GM12878 (cell line): ENCODE data around the gene SPAG9. TPM values are rescaled to one million over a fixed set of nuclear protein-coding genes. Genes with fewer than 3 reads are reported as not detected.

Source experiments
- ATAC-seq: fragments of 200-7000 bp; cut with Tn5 transposase; 3 replicates; pipeline ENCODE4 v1.9.1; 2020; ENCODE audit warnings: mild to moderate bottlenecking, moderate library complexity
- BruUV-seq: library from RNA; stranded (reverse); fragments of 400-500 nt; replicated peaks from 2 replicates; lab custom pipeline; 2021; lab: Mats Ljungman, UMichigan
- CTCF ChIA-PET: fragments of 300-600 bp; sonication (Branson Sonifier 250); formaldehyde crosslinking; extraction: SDS; loops from one replicate; lab custom pipeline; 2021; ENCODE audit warnings: inconsistent platforms; lab: Yijun Ruan, JAX
- POLR2A ChIA-PET: fragments of 350-600 bp; formaldehyde crosslinking; extraction: SDS; loops from one replicate; lab custom pipeline; 2021; ENCODE audit warnings: inconsistent platforms; lab: Charles Lee
- RAD21 ChIA-PET: fragments of 300-600 bp; sonication (Branson Sonifier 250); formaldehyde crosslinking; loops from one replicate; lab custom pipeline; 2023; ENCODE audit warnings: antibody characterized with exemption; ENCODE audit not compliant: unreplicated experiment; lab: Charles Lee
- SMC1A ChIA-PET: fragments of 300-600 bp; sonication (Branson Sonifier 250); formaldehyde crosslinking; loops from one replicate; lab custom pipeline; 2023; ENCODE audit not compliant: unreplicated experiment, uncharacterized antibody; lab: Charles Lee
- DNase-seq: peaks from one replicate; pipeline ENCODE4 v3.0.0-alpha.2; 2011; ENCODE audit warnings: low read depth, low spot score
- FAIRE-seq: peaks from 3 replicates; lab custom pipeline; 2011; peaks lifted over from hg19 to GRCh38; lab: Jason Lieb, UNC
- H2AFZ ChIP-seq: 2 replicates; pipeline ENCODE4 v1.6.0; 2011; ENCODE audit warnings: low read depth, low read length, control low read depth; ENCODE audit not compliant: control insufficient read depth
- H3K27ac ChIP-seq: 2 replicates; pipeline ENCODE4 v1.5.1; 2011; ENCODE audit warnings: control low read depth; ENCODE audit not compliant: control insufficient read depth, insufficient read depth
- H3K27me3 ChIP-seq, 2 experiments: replicated peaks in 1 of 2; 2 replicates each; pipeline versions ENCODE4 v1.6.0 to v1.6.1; 2011; ENCODE audit warnings: low read length in 1 of 2; ENCODE audit not compliant: control insufficient read depth in 2 of 2, insufficient read depth in 2 of 2
- H3K36me3 ChIP-seq, 2 experiments: 2 replicates each; pipeline ENCODE4 v1.5.1; 2011; ENCODE audit warnings: low read length in 1 of 2; ENCODE audit not compliant: control insufficient read depth in 2 of 2, insufficient read depth in 2 of 2
- H3K4me1 ChIP-seq: 2 replicates; pipeline ENCODE4 v1.6.1; 2011; ENCODE audit warnings: mild to moderate bottlenecking, low read length, moderate library complexity, mixed read lengths; ENCODE audit not compliant: control insufficient read depth, insufficient read depth
- H3K4me2 ChIP-seq: 2 replicates; pipeline ENCODE4 v1.6.0; 2011; ENCODE audit warnings: control low read depth; ENCODE audit not compliant: control insufficient read depth, insufficient read depth
- H3K4me3 ChIP-seq: fragments of 200-600 bp; sonication (generic); 2 replicates; pipeline ENCODE4 v1.5.1; 2016
- H3K79me2 ChIP-seq: 2 replicates; pipeline ENCODE4 v1.6.0; 2011; ENCODE audit warnings: low read length; ENCODE audit not compliant: control insufficient read depth, insufficient read depth
- H3K9ac ChIP-seq: 2 replicates; pipeline ENCODE4 v1.8.0; 2011; ENCODE audit warnings: low read length, control low read depth, mixed read lengths; ENCODE audit not compliant: control insufficient read depth, insufficient read depth
- H3K9me3 ChIP-seq: replicated peaks from 3 replicates; pipeline ENCODE4 v1.5.1; 2011; ENCODE audit warnings: mild to moderate bottlenecking, low read length; ENCODE audit not compliant: control insufficient read depth, insufficient read depth
- H4K20me1 ChIP-seq: 2 replicates; pipeline ENCODE4 v1.6.0; 2011; ENCODE audit not compliant: control insufficient read depth, insufficient read depth
- ATF7 ChIP-seq: fragments of 450-650 bp; IDR thresholded peaks from 2 replicates; pipeline ENCODE4 v1.6.1; 2016; ENCODE audit warnings: low read depth, mild to moderate bottlenecking
- BHLHE40 ChIP-seq, 2 experiments: fragments of 450-650 bp in 1 of 2; IDR thresholded peaks; 2 replicates each; pipeline ENCODE4 v1.6.1; 2011 to 2017; ENCODE audit warnings: low read depth in 2 of 2, borderline replicate concordance in 1 of 2, improper control_type of control experiment in 1 of 2, low read length in 1 of 2, mild to moderate bottlenecking in 1 of 2
- BMI1 ChIP-seq: fragments of 450-650 bp; IDR thresholded peaks from 2 replicates; pipeline ENCODE4 v1.6.1; 2016; ENCODE audit warnings: mild to moderate bottlenecking, moderate library complexity, borderline replicate concordance
- HDAC6 ChIP-seq: fragments of 200-600 bp; sonication (generic); IDR thresholded peaks from one replicate; pipeline ENCODE4 v1.8.0; 2017; ENCODE audit warnings: antibody characterized with exemption; ENCODE audit not compliant: unreplicated experiment
- JUND ChIP-seq: IDR thresholded peaks from 2 replicates; pipeline ENCODE4 v1.6.1; 2012; ENCODE audit warnings: low read depth, mild to moderate bottlenecking, low read length, improper control_type of control experiment, moderate library complexity
- NR2C1 ChIP-seq: fragments of 450-650 bp; IDR thresholded peaks from 2 replicates; pipeline ENCODE4 v1.6.1; 2017; ENCODE audit warnings: antibody characterized with exemption, mild to moderate bottlenecking, moderate library complexity
- NR2C2 ChIP-seq: IDR thresholded peaks from 2 replicates; pipeline ENCODE4 v1.6.1; 2011; ENCODE audit warnings: borderline replicate concordance, low read depth; ENCODE audit not compliant: control insufficient read depth, insufficient read length
- POLR2AphosphoS5 ChIP-seq: IDR thresholded peaks from 2 replicates; pipeline ENCODE4 v1.6.1; 2011; ENCODE audit warnings: mild to moderate bottlenecking, low read length, inconsistent platforms
- RCOR1 ChIP-seq: conservative IDR thresholded peaks from 2 replicates; pipeline ENCODE4 v1.6.1; 2012; ENCODE audit warnings: low read depth, low read length, improper control_type of control experiment
- RFX5 ChIP-seq: IDR thresholded peaks from 2 replicates; pipeline ENCODE4 v1.6.1; 2011; ENCODE audit warnings: low read depth, low read length, improper control_type of control experiment
- SREBF2 ChIP-seq: IDR thresholded peaks from 2 replicates; pipeline ENCODE4 v1.6.1; 2012; ENCODE audit warnings: mild to moderate bottlenecking, low read length
- STAT1 ChIP-seq: fragments of 450-650 bp; conservative IDR thresholded peaks from 2 replicates; pipeline ENCODE4 v1.6.1; 2014; ENCODE audit warnings: antibody characterized with exemption, mild to moderate bottlenecking
- WGBS: methylation state at CpG from one replicate; pipeline ENCODE4 v1.1.6; 2016; ENCODE audit warnings: low lambda C conversion rate; ENCODE audit not compliant: insufficient replicate concordance, insufficient coverage; ENCODE audit errors: missing lambda C conversion rate; 5-methylcytosine and 5-hydroxymethylcytosine counted together
- in situ Hi-C: fragments of 300-500 bp; cut with MboI; formaldehyde crosslinking; loops from 9 replicates; pipeline ENCODE4 v1.14.3; 2018; ENCODE audit warnings: mixed read lengths
- intact Hi-C: fragments of 100-400 bp; cut with micrococcal nuclease; formaldehyde crosslinking; loops from one replicate; pipeline ENCODE4 v1.14.2; 2022; ENCODE audit not compliant: unreplicated experiment
- polyA plus RNA-seq, 11 experiments: library from polyadenylated mRNA; depleted of rRNA in 4 of 11; unstranded in 6 of 11; stranded (reverse) in 5 of 11; fragments of >200 nt; fragmentation: Nextera tagmentation in 4 of 11; fragmentation: Illumina TruSeq in 1 of 11; extraction: Ambion mirVana in 4 of 11; extraction: Trizol in 1 of 11; gene quantifications; 1 replicate in 1 of 11; 2 replicates in 10 of 11; pipeline versions ENCODE4 v1.2.1 to v1.2.3, GENCODE V29; 2011 to 2016; ENCODE audit warnings: inconsistent platforms in 2 of 11, missing spikeins in 2 of 11, low read depth in 1 of 11
- total RNA-seq, 4 experiments: library from RNA; depleted of rRNA in 3 of 4; stranded (reverse); fragments of >200 nt in 3 of 4; fragmentation: Illumina TruSeq in 1 of 4; extraction: Trizol in 1 of 4; gene quantifications; 2 replicates each; pipeline versions ENCODE4 v1.2.1 to v1.2.3, GENCODE V29; 2013 to 2021
- TF ChIP-seq, protein P1 (sequence below): fragments of 450-650 bp; IDR thresholded peaks from 2 replicates; pipeline ENCODE4 v1.6.1; 2017; ENCODE audit warnings: low read depth, mild to moderate bottlenecking, moderate library complexity
- TF ChIP-seq, protein P2 (sequence below): IDR thresholded peaks from 2 replicates; pipeline ENCODE4 v1.6.1; 2011; ENCODE audit warnings: borderline replicate concordance, low read depth, mild to moderate bottlenecking, moderate library complexity, low read length; ENCODE audit not compliant: insufficient read depth, poor library complexity, severe bottlenecking
- TF ChIP-seq, protein P3 (sequence below), 3 experiments: IDR thresholded peaks in 2 of 3; conservative IDR thresholded peaks in 1 of 3; 2 replicates each; pipeline ENCODE4 v1.5.1; 2011; ENCODE audit warnings: low read depth in 3 of 3, low read length in 3 of 3, mild to moderate bottlenecking in 3 of 3, control low read depth in 2 of 3, moderate library complexity in 2 of 3, inconsistent platforms in 1 of 3, mixed read lengths in 1 of 3; ENCODE audit not compliant: control insufficient read depth in 2 of 3, insufficient read depth in 1 of 3; ENCODE audit errors: extremely low read depth in 1 of 3
- TF ChIP-seq, protein P4 (sequence below): fragments of 450-650 bp; IDR thresholded peaks from 2 replicates; pipeline ENCODE4 v1.6.1; 2017; ENCODE audit warnings: borderline replicate concordance

Gene SPAG9
- total and polyA plus RNA-seq, 10 of the 15 experiments (the other 5 are each of a cell fraction or from before 2014, with no cell fraction given): 6.6 to 42.0 (median 24.9) TPM

DNA sequence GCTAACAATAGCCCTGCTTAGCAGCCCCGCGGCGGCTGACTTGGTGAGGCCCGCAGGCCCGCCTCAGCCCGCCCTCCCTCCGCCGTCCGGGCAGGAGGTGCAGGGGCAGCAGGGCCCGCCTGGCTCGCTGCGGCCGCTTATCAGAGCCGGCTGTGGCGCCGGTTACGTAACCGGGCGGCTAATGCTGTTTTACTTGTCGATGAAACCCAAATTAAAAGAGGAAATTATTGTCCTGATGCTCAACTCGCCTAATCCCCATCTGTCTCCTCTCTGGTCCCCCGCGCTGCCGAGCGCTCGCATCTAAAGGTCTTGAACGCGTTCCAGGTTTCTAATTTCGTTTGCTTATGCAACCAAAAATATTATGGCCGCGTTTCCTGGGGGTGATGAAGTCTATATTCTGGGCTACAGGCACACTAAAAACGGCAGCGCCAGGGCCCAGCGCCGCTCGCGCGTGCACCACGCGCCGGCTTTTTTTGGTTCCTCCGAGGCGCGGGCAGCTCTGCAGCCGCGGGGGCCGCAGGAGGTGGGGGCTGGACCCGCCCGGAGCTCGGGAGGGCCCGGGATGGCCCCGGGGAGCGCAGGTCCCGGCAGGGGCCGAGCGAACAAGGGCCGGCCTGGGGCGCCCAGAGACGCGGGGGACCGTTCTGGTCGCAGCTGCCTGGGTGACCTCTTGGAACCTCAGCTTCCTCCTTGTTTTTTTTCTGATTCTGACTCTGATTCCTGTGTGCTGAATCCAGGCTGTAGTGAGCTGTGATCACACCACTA is 189.3 kb downstream of the SPAG9 start:
- Histone ChIP-seq H3K27ac (no peak overlapping the region), H3K4me3 (peak overlapping the region; percentile 56), H2AFZ (peak overlapping the region; percentile 35), H3K4me2 (peak overlapping the region; percentile 94), H3K9me3 (no peaks in the 10 kb centered on the region), H3K36me3 (no peaks in the 10 kb centered on the region), H3K4me1 (peaks cover 3% of the 10 kb centered on the region; the same call in 1 of the 2 replicates), H3K27me3 (no peaks in the 10 kb centered on the region), H3K9ac (peak overlapping the region; percentile 31), H3K79me2 (no peaks in the 10 kb centered on the region), H4K20me1 (no peaks in the 10 kb centered on the region)
- ChIA-PET RAD21 (interaction anchor here (1.1 kb wide), 1 partner anchor 76 kb away, joined by 3 read pairs; no protein-coding TSS in a partner anchor), SMC1A (interaction anchor here (1.3 kb wide), 1 partner anchor 67 kb away, joined by 4 read pairs; no protein-coding TSS in a partner anchor), CTCF (interaction anchor here (1.3 kb wide), 1 partner anchor 79 kb away, joined by 6 read pairs; no protein-coding TSS in a partner anchor), POLR2A (interaction anchor here (0.7 kb wide), 1 partner anchor 43 kb away, joined by 3 read pairs; no protein-coding TSS in a partner anchor)
- ATAC-seq: peak; percentile 82
- no peak for DNase-seq
- no peak for FAIRE-seq
- BruUV-seq: no TSS peak
- in situ Hi-C loops: no loop called here
- WGBS: 6% methylated on average over 61 of the region's 62 CpGs
- intact Hi-C loops: no loop called here
- TF ChIP-seq, protein P1, sequence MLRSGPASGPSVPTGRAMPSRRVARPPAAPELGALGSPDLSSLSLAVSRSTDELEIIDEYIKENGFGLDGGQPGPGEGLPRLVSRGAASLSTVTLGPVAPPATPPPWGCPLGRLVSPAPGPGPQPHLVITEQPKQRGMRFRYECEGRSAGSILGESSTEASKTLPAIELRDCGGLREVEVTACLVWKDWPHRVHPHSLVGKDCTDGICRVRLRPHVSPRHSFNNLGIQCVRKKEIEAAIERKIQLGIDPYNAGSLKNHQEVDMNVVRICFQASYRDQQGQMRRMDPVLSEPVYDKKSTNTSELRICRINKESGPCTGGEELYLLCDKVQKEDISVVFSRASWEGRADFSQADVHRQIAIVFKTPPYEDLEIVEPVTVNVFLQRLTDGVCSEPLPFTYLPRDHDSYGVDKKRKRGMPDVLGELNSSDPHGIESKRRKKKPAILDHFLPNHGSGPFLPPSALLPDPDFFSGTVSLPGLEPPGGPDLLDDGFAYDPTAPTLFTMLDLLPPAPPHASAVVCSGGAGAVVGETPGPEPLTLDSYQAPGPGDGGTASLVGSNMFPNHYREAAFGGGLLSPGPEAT: no peak
- no peak for TF ChIP-seq NR2C1
- no peak for TF ChIP-seq JUND
- TF ChIP-seq BHLHE40 (IDR thresholded peaks at IDR 0.05; ENCODE audit: borderline replicate concordance in 1 of 2, low read depth in 2 of 2, low read length in 1 of 2): peak in 1 of 2 experiments; percentile 12; a peak in 1 of 4 replicates
- TF ChIP-seq ATF7: no peak
- TF ChIP-seq SREBF2: no peak
- TF ChIP-seq BMI1: 0 out of 2 replicates have a peak, but pooled peaks have one; percentile 36
- no peak for TF ChIP-seq POLR2AphosphoS5
- peak; percentile 47 for TF ChIP-seq HDAC6
- TF ChIP-seq, protein P2, sequence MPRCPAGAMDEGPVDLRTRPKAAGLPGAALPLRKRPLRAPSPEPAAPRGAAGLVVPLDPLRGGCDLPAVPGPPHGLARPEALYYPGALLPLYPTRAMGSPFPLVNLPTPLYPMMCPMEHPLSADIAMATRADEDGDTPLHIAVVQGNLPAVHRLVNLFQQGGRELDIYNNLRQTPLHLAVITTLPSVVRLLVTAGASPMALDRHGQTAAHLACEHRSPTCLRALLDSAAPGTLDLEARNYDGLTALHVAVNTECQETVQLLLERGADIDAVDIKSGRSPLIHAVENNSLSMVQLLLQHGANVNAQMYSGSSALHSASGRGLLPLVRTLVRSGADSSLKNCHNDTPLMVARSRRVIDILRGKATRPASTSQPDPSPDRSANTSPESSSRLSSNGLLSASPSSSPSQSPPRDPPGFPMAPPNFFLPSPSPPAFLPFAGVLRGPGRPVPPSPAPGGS: no peak
- no peak for TF ChIP-seq RFX5
- TF ChIP-seq RCOR1: no peak
- TF ChIP-seq NR2C2: no peak
- TF ChIP-seq, protein P3, sequence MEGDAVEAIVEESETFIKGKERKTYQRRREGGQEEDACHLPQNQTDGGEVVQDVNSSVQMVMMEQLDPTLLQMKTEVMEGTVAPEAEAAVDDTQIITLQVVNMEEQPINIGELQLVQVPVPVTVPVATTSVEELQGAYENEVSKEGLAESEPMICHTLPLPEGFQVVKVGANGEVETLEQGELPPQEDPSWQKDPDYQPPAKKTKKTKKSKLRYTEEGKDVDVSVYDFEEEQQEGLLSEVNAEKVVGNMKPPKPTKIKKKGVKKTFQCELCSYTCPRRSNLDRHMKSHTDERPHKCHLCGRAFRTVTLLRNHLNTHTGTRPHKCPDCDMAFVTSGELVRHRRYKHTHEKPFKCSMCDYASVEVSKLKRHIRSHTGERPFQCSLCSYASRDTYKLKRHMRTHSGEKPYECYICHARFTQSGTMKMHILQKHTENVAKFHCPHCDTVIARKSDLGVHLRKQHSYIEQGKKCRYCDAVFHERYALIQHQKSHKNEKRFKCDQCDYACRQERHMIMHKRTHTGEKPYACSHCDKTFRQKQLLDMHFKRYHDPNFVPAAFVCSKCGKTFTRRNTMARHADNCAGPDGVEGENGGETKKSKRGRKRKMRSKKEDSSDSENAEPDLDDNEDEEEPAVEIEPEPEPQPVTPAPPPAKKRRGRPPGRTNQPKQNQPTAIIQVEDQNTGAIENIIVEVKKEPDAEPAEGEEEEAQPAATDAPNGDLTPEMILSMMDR (IDR thresholded peaks at IDR 0.05 in 2 of 3, conservative IDR thresholded peaks at IDR 0.05 in 1 of 3; ENCODE audit: control insufficient read depth in 2 of 3, extremely low read depth in 1 of 3, insufficient read depth in 1 of 3, low read depth in 3 of 3, low read length in 3 of 3): no peak
- TF ChIP-seq, protein P4, sequence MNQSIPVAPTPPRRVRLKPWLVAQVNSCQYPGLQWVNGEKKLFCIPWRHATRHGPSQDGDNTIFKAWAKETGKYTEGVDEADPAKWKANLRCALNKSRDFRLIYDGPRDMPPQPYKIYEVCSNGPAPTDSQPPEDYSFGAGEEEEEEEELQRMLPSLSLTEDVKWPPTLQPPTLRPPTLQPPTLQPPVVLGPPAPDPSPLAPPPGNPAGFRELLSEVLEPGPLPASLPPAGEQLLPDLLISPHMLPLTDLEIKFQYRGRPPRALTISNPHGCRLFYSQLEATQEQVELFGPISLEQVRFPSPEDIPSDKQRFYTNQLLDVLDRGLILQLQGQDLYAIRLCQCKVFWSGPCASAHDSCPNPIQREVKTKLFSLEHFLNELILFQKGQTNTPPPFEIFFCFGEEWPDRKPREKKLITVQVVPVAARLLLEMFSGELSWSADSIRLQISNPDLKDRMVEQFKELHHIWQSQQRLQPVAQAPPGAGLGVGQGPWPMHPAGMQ: no peak
- TF ChIP-seq STAT1: no peak
